ENCODE data around the gene IGFL1.
"Not testable (repeated sequence)": the region's sequence is repeated elsewhere in the genome, so short reads cannot be mapped to it uniquely, and the experiment has no call there.

The IGFL1 gene

DNA sequence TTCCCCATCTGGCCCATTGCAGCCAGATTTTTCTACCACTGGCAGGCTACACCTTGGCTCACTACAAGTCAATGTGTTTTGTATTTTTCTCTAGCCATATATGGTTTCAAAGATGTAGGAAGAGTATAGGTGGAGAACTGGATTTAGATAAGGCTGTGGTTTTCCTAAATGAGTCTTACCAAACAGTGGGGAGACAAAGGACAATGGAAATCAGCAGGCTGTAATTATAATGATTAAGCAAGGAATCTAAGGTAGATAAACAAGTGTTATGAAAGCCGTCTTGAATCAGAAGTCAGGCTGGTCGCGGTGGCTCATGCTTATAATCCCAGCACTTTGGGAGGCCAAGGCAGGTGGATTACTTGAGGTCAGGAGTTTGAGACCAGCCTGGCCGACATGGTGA is 11.2 kb downstream of the IGFL1 start:
- TF ChIP-seq, protein P1, sequence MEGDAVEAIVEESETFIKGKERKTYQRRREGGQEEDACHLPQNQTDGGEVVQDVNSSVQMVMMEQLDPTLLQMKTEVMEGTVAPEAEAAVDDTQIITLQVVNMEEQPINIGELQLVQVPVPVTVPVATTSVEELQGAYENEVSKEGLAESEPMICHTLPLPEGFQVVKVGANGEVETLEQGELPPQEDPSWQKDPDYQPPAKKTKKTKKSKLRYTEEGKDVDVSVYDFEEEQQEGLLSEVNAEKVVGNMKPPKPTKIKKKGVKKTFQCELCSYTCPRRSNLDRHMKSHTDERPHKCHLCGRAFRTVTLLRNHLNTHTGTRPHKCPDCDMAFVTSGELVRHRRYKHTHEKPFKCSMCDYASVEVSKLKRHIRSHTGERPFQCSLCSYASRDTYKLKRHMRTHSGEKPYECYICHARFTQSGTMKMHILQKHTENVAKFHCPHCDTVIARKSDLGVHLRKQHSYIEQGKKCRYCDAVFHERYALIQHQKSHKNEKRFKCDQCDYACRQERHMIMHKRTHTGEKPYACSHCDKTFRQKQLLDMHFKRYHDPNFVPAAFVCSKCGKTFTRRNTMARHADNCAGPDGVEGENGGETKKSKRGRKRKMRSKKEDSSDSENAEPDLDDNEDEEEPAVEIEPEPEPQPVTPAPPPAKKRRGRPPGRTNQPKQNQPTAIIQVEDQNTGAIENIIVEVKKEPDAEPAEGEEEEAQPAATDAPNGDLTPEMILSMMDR (IDR thresholded peaks at IDR 0.05; ENCODE audit: low read depth, low read length): no peak
- H3K4me3 ChIP-seq (replicated peaks in 1 of 2; ENCODE audit: low read depth in 2 of 2, low read length in 2 of 2): no peak overlapping the region
- no peak for DNase-seq (ENCODE audit: low read depth in 2 of 2)

DNA sequence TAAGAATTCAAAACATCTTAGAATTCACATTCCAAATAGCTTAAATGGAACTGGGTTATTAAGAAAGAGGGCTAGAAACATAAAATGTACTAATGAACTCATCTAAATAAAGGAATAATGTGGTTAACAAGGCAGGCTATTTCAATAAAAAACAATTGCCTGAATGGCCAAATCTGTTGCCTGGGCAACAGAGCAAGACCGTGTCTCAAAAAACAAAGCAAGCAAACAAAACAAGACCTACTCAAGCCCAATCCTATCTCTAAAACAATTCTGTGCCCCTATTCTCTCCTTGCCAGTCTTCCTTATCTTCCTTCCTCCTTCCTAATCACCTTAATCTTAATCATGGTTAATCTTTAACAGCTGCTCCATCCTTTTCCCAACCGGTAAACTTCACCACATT is 12.1 kb downstream of the IGFL1 start:
- DNase-seq (ENCODE audit: low read depth in 2 of 2): no peak
- TF ChIP-seq, protein P1 (IDR thresholded peaks at IDR 0.05; ENCODE audit: low read depth, low read length): no peak
- no peak overlapping the region for H3K4me3 ChIP-seq (replicated peaks in 1 of 2; ENCODE audit: low read depth in 2 of 2, low read length in 2 of 2)

DNA sequence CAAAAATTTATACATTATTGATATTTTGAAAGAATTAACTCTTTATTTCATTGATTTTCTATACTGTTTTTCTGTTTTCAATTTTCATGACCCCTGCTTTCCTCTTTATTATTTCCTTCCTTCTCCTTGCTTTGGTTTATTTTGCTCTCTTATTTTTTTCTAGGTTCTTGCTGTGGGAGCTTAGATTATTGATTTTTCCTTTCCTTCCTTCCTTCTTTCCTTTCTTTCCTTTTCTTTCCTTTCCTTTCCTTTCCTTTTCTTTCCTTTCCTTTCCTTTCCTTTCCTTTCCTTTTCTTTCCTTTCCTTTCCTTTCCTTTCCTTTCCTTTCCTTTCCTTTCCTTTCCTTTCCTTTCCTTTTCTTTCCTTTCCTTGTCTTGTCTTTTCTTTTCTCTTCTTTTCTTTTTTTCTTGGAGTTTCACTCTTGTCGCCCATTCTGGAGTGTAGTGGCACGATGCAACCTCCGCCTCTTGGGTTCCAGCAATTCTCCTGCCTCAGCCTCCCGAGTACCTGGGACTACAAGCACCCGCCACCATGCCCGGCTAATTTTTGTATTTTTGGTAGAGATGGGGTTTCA is 13.6 kb downstream of the IGFL1 start:
- H3K4me3 ChIP-seq (replicated peaks in 1 of 2; ENCODE audit: low read depth in 2 of 2, low read length in 2 of 2); DNase-seq (ENCODE audit: low read depth in 2 of 2): not testable (repeated sequence)

DNA sequence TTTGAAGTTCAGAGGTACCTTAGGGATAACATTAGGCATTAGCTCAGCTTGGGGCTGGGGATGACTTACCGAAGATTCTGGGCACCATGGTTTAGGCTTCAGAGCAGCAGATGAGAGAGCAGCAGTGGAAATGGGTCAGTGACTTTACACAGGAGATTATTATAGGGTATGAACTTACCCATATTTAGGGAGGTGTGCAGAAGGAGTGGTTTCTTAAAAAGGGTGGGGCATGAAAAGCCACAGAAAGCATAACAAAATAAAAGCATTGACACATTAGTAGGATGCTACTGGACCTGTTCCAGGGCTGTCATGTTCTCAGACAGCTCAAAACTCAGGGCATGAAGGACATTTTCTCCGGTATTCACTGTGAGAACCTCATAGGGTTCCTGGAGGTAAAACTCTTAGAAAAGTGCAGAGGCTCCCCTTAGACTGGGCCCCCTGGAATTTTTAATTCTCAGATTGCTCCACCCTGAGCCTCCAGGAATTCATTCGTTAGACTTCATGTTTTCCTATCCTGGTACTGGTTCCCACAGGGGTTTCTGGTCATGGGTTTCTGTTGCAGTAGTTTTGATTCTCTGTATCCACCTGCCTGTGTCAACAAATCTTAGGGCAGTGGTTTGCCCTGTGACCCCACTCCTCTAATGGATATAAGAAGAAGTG is 20.7 kb downstream of the IGFL1 start:
- no peak overlapping the region for H3K4me3 ChIP-seq (replicated peaks in 1 of 2; ENCODE audit: low read depth in 2 of 2, low read length in 2 of 2)
- TF ChIP-seq, protein P1 (IDR thresholded peaks at IDR 0.05; ENCODE audit: low read depth, low read length): no peak
- no peak for DNase-seq (ENCODE audit: low read depth in 2 of 2)

DNA sequence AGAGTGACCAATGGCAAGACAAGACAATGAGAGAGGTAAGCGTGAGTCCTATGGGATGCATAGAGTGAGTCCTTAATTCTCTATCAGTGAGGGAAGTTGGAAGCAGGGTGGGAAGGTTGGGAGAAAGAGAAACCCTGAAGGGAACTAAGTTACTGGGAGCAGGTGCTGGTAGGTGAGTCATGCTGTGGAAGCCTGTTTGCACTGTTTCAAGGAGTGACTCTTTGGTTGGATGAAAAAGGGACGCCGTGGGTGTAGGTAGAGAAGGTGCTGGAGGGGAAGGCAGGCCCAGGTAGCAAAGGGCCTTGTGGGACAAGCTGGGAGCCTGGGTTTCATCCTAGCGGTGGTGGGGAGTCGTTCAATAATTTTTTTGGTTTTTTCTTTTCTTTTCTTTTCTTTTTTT is 21.9 kb downstream of the IGFL1 start:
- no peak overlapping the region for H3K4me3 ChIP-seq (replicated peaks in 1 of 2; ENCODE audit: low read depth in 2 of 2, low read length in 2 of 2)
- DNase-seq (ENCODE audit: low read depth in 2 of 2): no peak
- TF ChIP-seq, protein P1 (IDR thresholded peaks at IDR 0.05; ENCODE audit: low read depth, low read length): no peak

DNA sequence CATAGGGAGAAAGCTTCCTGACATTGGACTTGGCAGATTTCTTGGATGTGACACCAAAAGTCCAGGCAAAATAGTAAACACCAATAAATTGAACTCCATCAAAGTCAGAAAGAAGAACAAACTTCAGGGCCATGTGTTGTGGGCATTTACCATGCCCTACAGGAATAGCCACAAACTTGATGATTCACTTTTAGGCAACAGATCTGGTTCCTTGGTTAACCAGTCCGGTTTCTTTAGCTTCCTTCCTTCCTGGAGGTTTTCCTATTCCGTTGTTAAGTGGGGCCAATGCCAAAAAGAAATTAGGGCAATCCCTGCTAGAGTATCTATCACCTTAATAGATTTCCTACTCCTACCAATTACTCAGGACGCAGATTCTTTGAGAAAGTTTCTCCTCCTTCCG is 25.2 kb downstream of the IGFL1 start:
- TF ChIP-seq, protein P1 (IDR thresholded peaks at IDR 0.05; ENCODE audit: low read depth, low read length): no peak
- H3K4me3 ChIP-seq (replicated peaks in 1 of 2; ENCODE audit: low read depth in 2 of 2, low read length in 2 of 2): no peak overlapping the region
- DNase-seq (ENCODE audit: low read depth in 2 of 2): no peak

DNA sequence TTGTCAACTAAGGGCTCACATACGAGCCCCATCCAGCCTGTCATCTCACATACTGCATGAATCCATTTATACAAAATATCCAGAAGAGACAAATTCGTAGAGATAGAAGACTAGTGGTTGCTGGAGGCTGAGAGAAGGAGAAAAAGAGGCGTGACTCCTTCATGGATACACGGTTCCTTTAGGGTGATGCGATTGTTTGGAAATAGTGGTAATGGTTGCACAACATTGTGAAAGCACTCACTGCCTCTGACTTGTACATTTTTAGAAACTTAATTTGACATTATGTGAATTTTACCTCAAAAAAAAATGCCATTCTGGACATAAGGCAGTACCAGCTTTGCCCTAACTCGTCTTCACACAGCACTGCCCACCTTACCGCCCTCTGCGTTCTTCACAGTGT is 27.3 kb downstream of the IGFL1 start:
- TF ChIP-seq, protein P1 (IDR thresholded peaks at IDR 0.05; ENCODE audit: low read depth, low read length): no peak
- no peak overlapping the region for H3K4me3 ChIP-seq (replicated peaks in 1 of 2; ENCODE audit: low read depth in 2 of 2, low read length in 2 of 2)
- DNase-seq (ENCODE audit: low read depth in 2 of 2): peak in 1 of 2 donors; percentile 40

DNA sequence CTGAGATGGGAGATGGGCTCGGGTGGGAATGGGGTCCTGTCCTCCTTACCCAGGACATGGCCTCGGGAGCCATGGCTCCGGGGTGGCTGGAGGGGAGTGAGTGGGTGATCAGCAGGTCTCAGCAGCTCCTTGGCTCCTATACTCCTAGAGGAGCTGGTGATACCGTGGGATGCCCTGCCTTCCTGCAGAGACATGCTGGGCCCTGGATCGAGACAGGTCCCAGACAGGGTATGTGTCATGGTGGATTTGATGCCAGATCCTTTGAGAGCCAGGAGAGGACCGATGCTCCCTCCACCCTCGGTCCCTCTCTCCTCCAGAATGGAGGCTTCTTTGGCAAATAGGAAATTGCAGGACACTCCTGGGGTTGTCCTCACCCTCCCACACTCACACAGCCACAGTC is 32.0 kb downstream of the IGFL1 start:
- not testable (repeated sequence) for H3K4me3 ChIP-seq (replicated peaks in 1 of 2; ENCODE audit: low read depth in 2 of 2, low read length in 2 of 2); DNase-seq (ENCODE audit: low read depth in 2 of 2)

DNA sequence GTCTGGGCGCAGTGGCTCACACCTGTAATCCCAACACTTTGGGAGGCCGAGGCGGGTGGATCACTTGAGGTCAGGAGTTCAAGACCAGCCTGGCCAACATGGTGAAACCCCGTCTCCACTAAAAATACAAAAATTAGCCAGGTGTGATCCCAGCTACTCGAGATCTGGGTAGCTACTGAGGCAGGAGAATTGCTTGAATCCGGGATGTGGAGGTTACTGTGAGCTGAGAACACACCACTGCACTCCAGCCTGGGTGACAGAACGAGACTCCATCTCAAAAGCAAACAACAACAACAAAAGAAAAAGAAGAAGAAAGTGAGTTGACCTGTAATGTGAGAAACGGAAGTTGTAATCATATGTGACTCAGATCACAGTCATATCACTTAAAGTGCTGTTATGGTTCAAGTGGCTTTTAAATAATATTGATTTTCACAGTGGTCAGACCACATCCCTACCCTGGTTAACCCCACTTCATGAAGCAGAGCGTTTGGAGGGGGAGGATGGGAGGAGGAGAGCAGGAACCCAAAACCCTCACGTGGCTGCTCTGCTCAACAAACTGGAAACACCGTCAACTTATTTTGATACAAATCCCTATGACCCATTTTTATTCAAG is 33.2 kb downstream of the IGFL1 start:
- DNase-seq (ENCODE audit: low read depth in 2 of 2): peak in 1 of 2 donors; percentile 62

DNA sequence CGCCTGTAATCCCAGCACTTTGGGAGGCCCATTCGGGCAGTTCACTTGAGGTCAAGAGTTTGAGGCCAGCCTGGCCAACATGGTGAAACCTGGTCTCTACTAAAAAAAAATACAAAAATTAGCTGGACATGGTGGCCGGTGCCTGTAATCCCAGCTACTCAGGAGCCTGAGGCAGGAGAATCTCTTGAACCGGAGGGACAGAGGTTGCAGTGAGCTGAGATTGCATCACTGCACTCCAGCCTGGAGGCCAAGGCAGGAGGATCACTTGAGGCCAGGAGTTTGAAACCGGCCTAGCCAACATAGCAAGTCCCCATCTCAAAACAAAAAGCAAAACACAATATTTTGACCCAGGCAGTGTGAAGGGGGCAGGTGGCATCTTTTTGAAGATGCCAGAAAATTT is 35.3 kb downstream of the IGFL1 start:
- not testable (repeated sequence) for DNase-seq (ENCODE audit: low read depth in 2 of 2); H3K4me3 ChIP-seq (replicated peaks in 1 of 2; ENCODE audit: low read depth in 2 of 2, low read length in 2 of 2)

More for the DNA sequence above, 33.2 kb downstream of the IGFL1 start:
- H3K4me3 ChIP-seq (replicated peaks in 1 of 2; ENCODE audit: low read depth in 2 of 2, low read length in 2 of 2): not testable (repeated sequence)
